Measurements from ENCODE around the gene BAZ2B.

The BAZ2B gene

GRCh38 chr2:159461076-159461475, 155.3 kb downstream of the BAZ2B start:
- DNase-seq (ENCODE audit: low read depth), result no peak

GRCh38 chr2:159460227-159460626, 156.1 kb downstream of the BAZ2B start:
- no peak for DNase-seq (ENCODE audit: low read depth)

GRCh38 chr2:159459279-159459678, 157.1 kb downstream of the BAZ2B start:
- no peak for DNase-seq (ENCODE audit: low read depth)

GRCh38 chr2:159457589-159457988, 158.8 kb downstream of the BAZ2B start:
- no peak for DNase-seq (ENCODE audit: low read depth)

- no peak for DNase-seq (ENCODE audit: low read depth)
Measured at GRCh38 chr2:159456500-159457426, 159.6 kb downstream of the BAZ2B start.

GRCh38 chr2:159455330-159455918, 160.9 kb downstream of the BAZ2B start:
- DNase-seq (ENCODE audit: low read depth), result no peak

GRCh38 chr2:159454185-159454584, 162.2 kb downstream of the BAZ2B start:
- DNase-seq (ENCODE audit: low read depth), result no peak

- DNase-seq (ENCODE audit: low read depth), result no peak
Measured at GRCh38 chr2:159450180-159450579, 166.2 kb downstream of the BAZ2B start.

GRCh38 chr2:159449504-159450124, 166.7 kb downstream of the BAZ2B start:
- no peak for DNase-seq (ENCODE audit: low read depth)

GRCh38 chr2:159446817-159447216, 169.5 kb downstream of the BAZ2B start:
- no peak for DNase-seq (ENCODE audit: low read depth)

- DNase-seq (ENCODE audit: low read depth), result no peak
Measured at GRCh38 chr2:159446201-159446600, 170.1 kb downstream of the BAZ2B start.

- DNase-seq (ENCODE audit: low read depth), result no peak
Measured at GRCh38 chr2:159445307-159445706, 171.0 kb downstream of the BAZ2B start.

GRCh38 chr2:159444754-159445153, 171.6 kb downstream of the BAZ2B start:
- DNase-seq (ENCODE audit: low read depth), result no peak

GRCh38 chr2:159442159-159442852, 174.0 kb downstream of the BAZ2B start:
- DNase-seq (ENCODE audit: low read depth), result no peak

GRCh38 chr2:159441182-159441581, 175.2 kb downstream of the BAZ2B start:
- DNase-seq (ENCODE audit: low read depth), result no peak

- no peak for DNase-seq (ENCODE audit: low read depth)
Measured at GRCh38 chr2:159439421-159439820, 176.9 kb downstream of the BAZ2B start.

GRCh38 chr2:159438720-159439353, 177.5 kb downstream of the BAZ2B start:
- DNase-seq (ENCODE audit: low read depth), result no peak

- DNase-seq (ENCODE audit: low read depth), result no peak
Measured at GRCh38 chr2:159438284-159438683, 178.1 kb downstream of the BAZ2B start.

- no peak for DNase-seq (ENCODE audit: low read depth)
Measured at GRCh38 chr2:159432610-159433009, 183.7 kb downstream of the BAZ2B start.

GRCh38 chr2:159427048-159427447, 189.3 kb downstream of the BAZ2B start:
- DNase-seq (ENCODE audit: low read depth), result no peak

GRCh38 chr2:159419403-159419802, 196.9 kb downstream of the BAZ2B start:
- DNase-seq (ENCODE audit: low read depth), result no peak

GRCh38 chr2:159411460-159411859, 204.9 kb downstream of the BAZ2B start:
- no peak for DNase-seq (ENCODE audit: low read depth)
